ENCODE measurements around the gene OR6C70.
"Not testable (repeated sequence)": the region's sequence is repeated elsewhere in the genome, so short reads cannot be mapped to it uniquely, and the experiment has no call there.

Gene OR6C70

GRCh38 chr12:55499231-55499630 is 29.3 kb upstream of the OR6C70 start:
- H3K9me3 ChIP-seq, result no peaks in the 10 kb centered on the region
- no peak overlapping the region for H3K27ac ChIP-seq
- H3K27me3 ChIP-seq, result no peaks in the 10 kb centered on the region
- TF ChIP-seq CTCF (IDR thresholded peaks at IDR 0.05), result no peak
- no peaks in the 10 kb centered on the region for H3K36me3 ChIP-seq
- H3K4me3 ChIP-seq (ENCODE audit: low read depth in 1 of 2, low read length in 1 of 2), result no peak overlapping the region
- H3K4me1 ChIP-seq (ENCODE audit: control insufficient read depth in 1 of 2, insufficient read depth in 1 of 2, low read depth in 1 of 2, low read length in 1 of 2), result no peaks in the 10 kb centered on the region

GRCh38 chr12:55495490-55495889 is 25.6 kb upstream of the OR6C70 start:
- no peak overlapping the region for H3K4me3 ChIP-seq (ENCODE audit: low read depth in 1 of 2, low read length in 1 of 2)
- H3K27ac ChIP-seq, result no peak overlapping the region
- H3K4me1 ChIP-seq (ENCODE audit: control insufficient read depth in 1 of 2, insufficient read depth in 1 of 2, low read depth in 1 of 2, low read length in 1 of 2), result no peaks in the 10 kb centered on the region
- peaks cover 7% of the 10 kb centered on the region for H3K27me3 ChIP-seq
- no peaks in the 10 kb centered on the region for H3K36me3 ChIP-seq
- no peaks in the 10 kb centered on the region for H3K9me3 ChIP-seq
- no peak for TF ChIP-seq CTCF (IDR thresholded peaks at IDR 0.05)

- peaks cover 7% of the 10 kb centered on the region for H3K27me3 ChIP-seq
- TF ChIP-seq CTCF (IDR thresholded peaks at IDR 0.05), result no peak
- no peaks in the 10 kb centered on the region for H3K36me3 ChIP-seq
- no peak within 1 kb of the TSS for H3K4me3 ChIP-seq (ENCODE audit: low read depth in 1 of 2, low read length in 1 of 2)
- H3K9me3 ChIP-seq, result no peaks in the 10 kb centered on the region
- H3K4me1 ChIP-seq (ENCODE audit: control insufficient read depth in 1 of 2, insufficient read depth in 1 of 2, low read depth in 1 of 2, low read length in 1 of 2), result no peaks in the 10 kb centered on the region
- H3K27ac ChIP-seq, result no peak within 1 kb of the TSS
These were observed 22.1 kb upstream of the OR6C70 start, which contains the start of gene OR6C68 for GRCh38 chr12:55492078-55492477. Gene OR6C68 (plus strand): TSS chr12:55492378. CDS start chr12:55492378, 0 bp downstream.

- not testable (repeated sequence) for H3K27me3 ChIP-seq; H3K4me1 ChIP-seq (ENCODE audit: control insufficient read depth in 1 of 2, insufficient read depth in 1 of 2, low read depth in 1 of 2, low read length in 1 of 2); H3K27ac ChIP-seq; H3K9me3 ChIP-seq; H3K4me3 ChIP-seq (ENCODE audit: low read depth in 1 of 2, low read length in 1 of 2); H3K36me3 ChIP-seq
These were observed 14.3 kb upstream of the OR6C70 start for GRCh38 chr12:55484284-55484683.

- H3K9me3 ChIP-seq, result not testable (repeated sequence)
These were observed 9.2 kb upstream of the OR6C70 start for GRCh38 chr12:55479136-55479535.

GRCh38 chr12:55472264-55472663 is 2.3 kb upstream of the OR6C70 start:
- no peaks in the 10 kb centered on the region for H3K4me1 ChIP-seq (ENCODE audit: control insufficient read depth in 1 of 2, insufficient read depth in 1 of 2, low read depth in 1 of 2, low read length in 1 of 2)
- H3K27ac ChIP-seq, result no peak overlapping the region
- peaks cover 65% of the 10 kb centered on the region for H3K27me3 ChIP-seq
- no peaks in the 10 kb centered on the region for H3K36me3 ChIP-seq
- H3K9me3 ChIP-seq, result no peaks in the 10 kb centered on the region
- H3K4me3 ChIP-seq (ENCODE audit: low read depth in 1 of 2, low read length in 1 of 2), result no peak overlapping the region
- no peak for TF ChIP-seq CTCF (IDR thresholded peaks at IDR 0.05)

More at GRCh38 chr12:55479136-55479535, 9.2 kb upstream of the OR6C70 start:
- H3K4me3 ChIP-seq (ENCODE audit: low read depth in 1 of 2, low read length in 1 of 2); H3K27ac ChIP-seq; H3K36me3 ChIP-seq; H3K4me1 ChIP-seq (ENCODE audit: control insufficient read depth in 1 of 2, insufficient read depth in 1 of 2, low read depth in 1 of 2, low read length in 1 of 2): not testable (repeated sequence)
- H3K27me3 ChIP-seq, result peaks cover 29% of the 10 kb centered on the region

- no peak for TF ChIP-seq CTCF (IDR thresholded peaks at IDR 0.05)
- peaks cover 40% of the 10 kb centered on the region for H3K27me3 ChIP-seq
- no peaks in the 10 kb centered on the region for H3K4me1 ChIP-seq (ENCODE audit: control insufficient read depth in 1 of 2, insufficient read depth in 1 of 2, low read depth in 1 of 2, low read length in 1 of 2)
- no peaks in the 10 kb centered on the region for H3K36me3 ChIP-seq
- no peak overlapping the region for H3K27ac ChIP-seq
- H3K9me3 ChIP-seq, result no peaks in the 10 kb centered on the region
- H3K4me3 ChIP-seq (ENCODE audit: low read depth in 1 of 2, low read length in 1 of 2), result no peak overlapping the region
These were observed 647 bp downstream of the OR6C70 start for GRCh38 chr12:55469291-55469690.
